Mammary epithelial cell (primary cell): ENCODE measurements around the gene CLIC3.

Experiments used
- EZH2 ChIP-seq: IDR thresholded peaks from 2 replicates; pipeline ENCODE4 v1.6.1; 2012; ENCODE audit warnings: low read length, inconsistent platforms, borderline replicate concordance
- TF ChIP-seq, protein P1 (sequence below), 2 donors: IDR thresholded peaks in 1 of 2; conservative IDR thresholded peaks in 1 of 2; 2 replicates each; pipeline ENCODE4 v1.5.1; 2011 to 2012; ENCODE audit warnings: inconsistent platforms in 2 of 2, low read length in 2 of 2, mild to moderate bottlenecking in 2 of 2, control low read depth in 1 of 2, low read depth in 1 of 2; ENCODE audit not compliant: insufficient read depth in 1 of 2; ENCODE audit errors: extremely low read depth in 1 of 2

DNA sequence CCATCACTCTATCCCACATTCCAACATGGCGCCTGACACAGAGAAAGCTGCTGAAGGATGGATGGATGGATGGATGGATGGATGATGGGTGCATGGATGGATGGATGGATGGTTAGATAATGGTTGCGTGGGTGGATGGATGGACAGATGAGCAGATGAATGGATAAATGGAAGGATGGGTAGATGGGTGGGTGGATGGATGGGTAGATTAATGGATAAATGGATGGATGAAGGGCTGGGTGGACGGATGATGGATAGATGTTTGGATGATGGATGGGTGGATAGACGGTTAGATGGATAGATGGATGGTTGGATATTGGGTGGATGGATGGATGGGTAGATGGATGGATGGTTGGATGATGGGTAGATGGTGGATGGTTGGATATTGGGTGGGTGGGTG lies 39.8 kb downstream of the CLIC3 start:
- TF ChIP-seq, protein P1, sequence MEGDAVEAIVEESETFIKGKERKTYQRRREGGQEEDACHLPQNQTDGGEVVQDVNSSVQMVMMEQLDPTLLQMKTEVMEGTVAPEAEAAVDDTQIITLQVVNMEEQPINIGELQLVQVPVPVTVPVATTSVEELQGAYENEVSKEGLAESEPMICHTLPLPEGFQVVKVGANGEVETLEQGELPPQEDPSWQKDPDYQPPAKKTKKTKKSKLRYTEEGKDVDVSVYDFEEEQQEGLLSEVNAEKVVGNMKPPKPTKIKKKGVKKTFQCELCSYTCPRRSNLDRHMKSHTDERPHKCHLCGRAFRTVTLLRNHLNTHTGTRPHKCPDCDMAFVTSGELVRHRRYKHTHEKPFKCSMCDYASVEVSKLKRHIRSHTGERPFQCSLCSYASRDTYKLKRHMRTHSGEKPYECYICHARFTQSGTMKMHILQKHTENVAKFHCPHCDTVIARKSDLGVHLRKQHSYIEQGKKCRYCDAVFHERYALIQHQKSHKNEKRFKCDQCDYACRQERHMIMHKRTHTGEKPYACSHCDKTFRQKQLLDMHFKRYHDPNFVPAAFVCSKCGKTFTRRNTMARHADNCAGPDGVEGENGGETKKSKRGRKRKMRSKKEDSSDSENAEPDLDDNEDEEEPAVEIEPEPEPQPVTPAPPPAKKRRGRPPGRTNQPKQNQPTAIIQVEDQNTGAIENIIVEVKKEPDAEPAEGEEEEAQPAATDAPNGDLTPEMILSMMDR (conservative IDR thresholded peaks at IDR 0.05 in 1 of 2, IDR thresholded peaks at IDR 0.05 in 1 of 2; ENCODE audit: extremely low read depth in 1 of 2, insufficient read depth in 1 of 2, low read depth in 1 of 2, low read length in 2 of 2) = no peak
- TF ChIP-seq EZH2 = no peak
